HG03457 (cell line): ENCODE data around the gene NPM3.

Source experiments
- ATAC-seq: cut with Tn5 transposase; IDR thresholded peaks from one replicate; pipeline ENCODE4 v1.9.1; 2021; ENCODE audit warnings: moderate number of reproducible peaks; ENCODE audit not compliant: unreplicated experiment

NPM3 gene

DNA sequence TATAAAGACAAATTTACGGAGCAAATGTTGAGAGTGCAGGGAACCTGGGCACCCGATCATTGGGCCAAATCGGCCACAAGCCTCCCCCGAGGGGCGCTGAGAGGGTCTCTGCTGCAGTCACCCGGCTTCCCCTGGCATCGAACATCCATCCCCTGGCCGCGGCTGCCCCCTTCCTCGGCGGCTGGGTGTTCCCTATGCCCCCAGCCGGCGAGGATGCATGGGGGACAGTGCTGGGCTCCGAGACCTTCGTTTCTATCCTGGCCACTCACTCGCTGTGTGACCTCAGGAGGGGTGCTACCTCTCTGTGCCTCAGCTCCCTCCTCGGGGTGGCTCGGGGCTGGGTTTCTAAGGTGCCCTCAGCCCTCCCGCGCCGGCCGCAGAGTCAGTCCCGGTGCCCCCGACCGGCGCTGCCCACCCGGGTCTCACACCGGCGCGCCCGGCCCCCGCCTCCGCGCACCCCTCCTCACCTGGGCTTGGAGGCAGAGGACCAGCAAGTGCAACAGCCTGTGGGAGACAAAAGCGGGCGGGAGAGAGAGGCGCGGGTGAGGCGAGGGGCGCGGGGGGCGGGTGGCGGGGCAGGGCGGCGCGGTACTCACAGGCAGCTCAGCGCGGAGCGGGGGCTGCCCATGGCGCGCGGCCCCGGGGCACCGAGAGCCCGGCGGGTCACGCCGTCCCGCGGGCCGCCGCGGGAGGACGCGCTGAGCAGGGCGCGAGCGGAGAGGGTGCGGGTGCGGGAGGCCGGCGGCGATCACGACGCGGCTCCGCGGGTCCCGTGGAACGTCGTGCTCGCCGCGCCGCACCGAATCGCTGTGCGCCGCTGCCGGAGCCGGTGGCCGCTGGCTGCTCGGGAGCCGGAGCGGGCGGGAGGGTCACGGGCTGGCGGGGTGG is 7.7 kb downstream of the NPM3 start, which contains the start of gene FGF8:
Gene FGF8 (minus strand): TSS at position 842 of the 888 bp plus-strand sequence. CDS start 214 bp downstream, at position 628.
- no peak for ATAC-seq

DNA sequence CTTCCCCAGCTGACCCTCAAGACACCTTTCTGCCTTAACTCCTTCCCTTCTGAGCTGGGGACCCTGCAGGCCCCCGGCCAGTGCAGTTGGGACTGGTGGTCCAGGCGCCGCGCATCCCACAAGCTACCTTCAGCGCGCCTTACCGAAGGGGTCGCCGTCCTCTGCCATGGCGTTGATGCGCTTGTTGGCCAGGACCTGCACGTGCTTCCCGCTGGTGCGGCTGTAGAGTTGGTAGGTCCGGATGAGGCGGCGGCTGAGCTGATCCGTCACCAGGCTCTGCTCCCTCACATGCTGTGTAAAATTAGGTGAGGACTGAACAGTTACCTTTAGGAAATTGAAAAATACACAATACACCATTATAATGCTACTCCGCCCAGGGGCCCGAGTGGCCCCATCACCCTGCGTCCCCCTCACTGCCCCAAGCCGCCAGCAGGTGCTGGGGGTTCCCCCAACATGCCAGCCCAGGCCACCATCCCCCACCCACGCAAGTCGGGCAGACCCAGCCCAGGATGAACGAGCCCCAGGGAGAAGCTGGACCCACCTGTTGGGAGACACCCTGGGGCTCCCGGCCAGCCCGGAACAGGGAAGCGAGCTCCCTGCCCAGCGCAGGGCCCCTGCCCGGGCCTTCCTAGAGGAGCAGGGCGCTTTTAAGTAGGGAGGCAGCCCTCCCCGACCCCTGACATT is 8.5 kb downstream of the NPM3 start:
- ATAC-seq: no peak

DNA sequence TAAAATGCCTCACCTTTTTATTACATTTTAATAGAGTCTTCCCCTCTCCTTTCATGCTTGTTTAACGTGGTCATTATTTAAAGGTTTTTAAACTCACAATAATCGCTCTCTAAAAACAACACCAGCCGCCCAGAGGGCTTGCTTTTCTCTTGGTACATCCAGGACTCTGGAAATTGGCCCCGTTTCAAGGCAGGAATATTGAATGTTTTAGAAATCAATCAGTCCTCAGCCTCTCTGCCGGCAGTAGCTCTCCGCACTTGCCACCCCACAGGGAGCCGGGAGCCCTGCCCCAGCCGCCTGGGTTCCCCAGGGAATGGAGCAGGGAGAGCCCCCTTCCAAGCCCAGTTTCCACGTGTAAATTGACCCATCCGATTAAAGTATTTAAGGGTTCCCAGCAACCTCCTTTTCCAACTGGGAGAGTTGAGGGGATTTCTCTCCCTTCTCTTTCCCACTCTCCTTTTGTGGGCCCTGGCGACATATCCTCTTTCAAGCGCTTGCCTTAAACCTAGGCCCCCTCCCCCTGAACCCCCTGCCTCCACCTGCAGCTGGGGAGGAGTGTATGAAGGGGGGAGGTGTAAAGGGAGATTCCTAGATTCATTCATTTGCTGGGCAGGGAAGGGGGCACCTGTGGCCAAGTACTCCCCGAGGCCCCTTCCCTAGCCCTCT is 9.2 kb downstream of the NPM3 start:
- no peak for ATAC-seq

DNA sequence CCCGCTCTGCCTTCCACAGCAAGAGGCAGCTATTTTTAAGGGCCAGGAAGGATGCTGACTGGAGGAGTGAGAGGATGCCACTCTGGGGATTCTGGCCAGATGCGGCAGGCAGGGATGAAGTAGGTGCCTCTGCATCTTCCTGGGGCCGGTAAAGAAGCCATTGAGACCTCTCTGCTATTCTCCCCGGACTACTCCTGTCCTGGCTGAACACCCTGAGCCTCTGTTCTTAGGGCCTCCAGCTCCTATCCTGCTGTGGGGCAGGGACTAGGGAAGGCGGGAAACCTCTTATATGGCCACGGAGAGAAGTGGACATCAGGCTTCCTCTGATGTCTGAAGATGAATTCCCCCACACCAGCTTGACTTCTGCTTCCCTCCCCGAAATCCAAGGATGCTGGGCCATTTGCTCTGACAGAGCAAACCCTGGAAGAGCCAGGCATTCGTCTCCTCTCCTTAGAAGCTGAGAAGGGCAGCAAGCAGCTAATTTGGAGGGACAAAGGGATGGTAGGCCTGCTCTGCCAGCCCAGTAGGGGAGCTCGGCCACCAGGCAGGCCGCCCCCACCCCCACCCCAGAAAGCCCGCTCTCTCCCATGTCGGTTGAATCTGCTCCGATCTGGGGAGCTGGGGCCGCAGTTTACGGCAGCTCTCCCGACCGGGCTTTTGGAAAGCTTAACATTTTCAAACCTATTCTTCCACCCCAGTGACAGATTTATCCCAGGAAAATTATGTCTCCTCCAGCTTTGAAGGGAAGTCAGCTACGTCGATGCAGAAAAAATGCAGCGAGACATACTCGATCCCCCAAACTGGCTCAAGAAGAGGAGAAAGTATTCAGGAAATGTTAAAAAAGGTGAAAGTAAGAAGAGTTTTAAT is 10.1 kb downstream of the NPM3 start:
- ATAC-seq: no peak

DNA sequence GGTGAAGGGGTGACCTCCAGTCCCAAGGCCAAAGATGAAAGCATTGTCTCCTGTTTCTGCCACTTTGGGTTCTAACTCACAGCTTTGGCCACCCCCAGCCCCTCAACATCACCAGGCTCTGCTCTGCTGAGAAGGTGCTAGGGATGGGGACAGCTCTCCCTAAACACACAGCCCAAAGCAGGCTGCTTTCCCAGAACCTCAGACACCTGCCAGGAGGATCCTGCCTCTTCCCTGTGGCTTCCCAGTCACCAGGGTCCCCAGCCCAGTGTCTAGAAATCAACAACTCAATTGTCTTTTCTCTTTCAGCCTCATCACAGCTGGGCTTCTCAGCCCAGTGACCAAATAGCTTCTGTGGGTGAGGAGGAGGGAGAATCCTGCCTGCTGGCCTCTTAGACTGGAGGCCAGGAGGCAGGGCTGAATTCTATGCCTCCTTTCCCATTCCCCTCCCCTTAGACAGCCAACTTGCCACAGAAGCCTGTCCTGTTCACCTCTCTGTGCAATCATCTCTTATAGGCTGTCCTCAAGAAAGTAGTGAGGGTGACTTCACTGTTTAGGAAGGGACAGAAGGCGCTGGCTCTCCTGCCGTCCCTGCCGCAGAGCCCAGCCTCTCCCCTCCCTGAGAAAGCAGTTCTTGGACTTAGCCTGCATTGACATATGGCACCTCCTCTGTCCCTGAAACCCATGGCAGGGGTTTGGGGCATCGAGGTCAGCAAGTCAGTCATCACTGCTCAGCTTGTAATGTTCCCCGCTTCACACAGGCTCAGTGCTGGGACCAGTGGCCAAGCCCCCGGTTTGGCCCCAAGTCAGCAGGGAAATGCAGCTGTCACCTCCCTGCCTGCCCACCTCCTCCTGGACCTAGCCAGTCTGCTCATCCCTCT is 11.0 kb downstream of the NPM3 start:
- ATAC-seq: no peak

DNA sequence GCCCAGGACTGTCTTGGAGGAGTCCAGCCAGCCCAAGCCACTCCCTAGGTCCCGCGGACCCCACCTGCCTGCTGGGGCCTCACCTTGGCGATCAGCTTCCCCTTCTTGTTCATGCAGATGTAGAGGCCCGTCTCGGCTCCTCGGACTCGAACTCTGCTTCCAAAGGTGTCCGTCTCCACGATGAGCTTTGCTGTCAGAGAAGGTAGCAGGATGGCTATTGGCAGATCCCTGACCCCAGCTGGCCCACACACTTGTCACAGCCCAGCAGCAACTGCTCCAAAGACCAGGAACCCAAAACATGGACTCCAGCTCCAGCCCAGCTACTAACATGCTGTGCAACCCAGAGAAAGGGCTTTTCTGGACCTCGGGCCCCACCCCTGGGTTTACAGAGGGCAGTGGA is 11.9 kb downstream of the NPM3 start:
- no peak for ATAC-seq

DNA sequence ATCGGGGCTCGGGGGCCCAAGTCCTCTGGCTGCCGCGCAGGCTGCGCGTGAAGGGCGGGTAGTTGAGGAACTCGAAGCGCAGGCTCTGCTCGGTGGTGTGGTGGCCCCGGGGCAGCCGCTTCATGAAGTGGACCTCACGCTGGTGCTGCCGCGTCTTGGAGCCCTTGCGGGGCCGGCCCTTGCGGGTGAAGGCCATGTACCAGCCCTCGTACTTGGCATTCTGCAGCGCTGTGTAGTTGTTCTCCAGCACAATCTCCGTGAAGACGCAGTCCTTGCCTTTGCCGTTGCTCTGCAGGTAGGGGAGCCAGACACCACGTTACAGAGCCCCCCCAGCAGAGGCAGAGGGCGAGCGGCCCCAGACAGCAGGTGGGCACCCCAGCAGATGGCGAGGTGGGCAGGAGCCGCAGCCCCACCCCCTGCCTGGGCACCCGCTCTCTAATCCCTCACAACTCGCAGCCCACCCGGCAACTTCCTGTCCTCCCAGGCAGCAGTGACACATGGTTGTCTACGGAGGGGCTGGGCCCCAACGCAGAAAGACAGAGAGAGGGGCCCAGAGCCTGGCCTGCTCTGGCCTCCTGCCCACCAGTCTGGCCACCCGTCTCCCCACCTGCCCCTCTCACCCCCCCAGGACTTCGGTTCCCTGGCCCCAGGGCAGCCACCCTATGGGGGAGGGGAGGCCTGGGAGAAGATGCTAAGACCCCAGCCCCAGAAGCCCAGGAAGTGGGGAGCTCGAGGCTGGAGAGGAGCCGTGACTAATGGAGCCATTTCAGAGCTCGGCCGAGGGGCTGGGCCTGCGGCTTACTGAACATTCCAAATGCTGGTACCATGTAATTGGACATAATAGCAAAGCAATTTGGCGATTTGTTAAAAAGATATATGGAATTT is 12.7 kb downstream of the NPM3 start:
- no peak for ATAC-seq

DNA sequence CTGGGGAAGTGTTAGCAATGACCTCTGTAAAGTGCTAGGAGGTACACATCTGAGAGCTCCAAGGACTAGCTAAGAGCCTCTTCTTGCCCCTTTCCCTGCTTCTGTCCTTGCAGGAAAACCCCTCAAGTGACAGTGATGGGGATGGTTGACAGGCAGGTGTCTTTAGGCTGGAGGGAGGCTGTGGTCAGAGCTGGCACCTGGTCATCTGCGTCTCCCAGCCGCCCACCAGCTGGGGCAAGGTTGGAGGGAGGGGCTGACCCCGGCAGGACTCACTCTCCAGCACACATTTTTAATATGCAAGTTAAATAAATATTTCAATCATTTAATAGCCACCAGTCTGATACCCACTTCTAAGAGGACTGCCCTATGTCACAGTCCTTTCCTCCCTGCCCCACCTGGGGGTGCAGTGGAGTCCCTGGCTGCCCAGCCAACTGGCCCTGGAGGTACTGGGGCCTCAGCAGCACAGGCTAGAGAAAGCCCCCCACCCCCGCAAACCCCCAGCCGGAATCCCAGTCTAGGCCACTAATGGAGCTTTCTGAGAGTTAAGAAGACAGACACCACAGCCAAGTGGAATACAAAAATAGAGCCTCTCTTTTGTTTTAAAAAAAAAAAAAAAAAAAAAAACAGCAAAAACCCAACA is 13.6 kb downstream of the NPM3 start:
- ATAC-seq: no peak

DNA sequence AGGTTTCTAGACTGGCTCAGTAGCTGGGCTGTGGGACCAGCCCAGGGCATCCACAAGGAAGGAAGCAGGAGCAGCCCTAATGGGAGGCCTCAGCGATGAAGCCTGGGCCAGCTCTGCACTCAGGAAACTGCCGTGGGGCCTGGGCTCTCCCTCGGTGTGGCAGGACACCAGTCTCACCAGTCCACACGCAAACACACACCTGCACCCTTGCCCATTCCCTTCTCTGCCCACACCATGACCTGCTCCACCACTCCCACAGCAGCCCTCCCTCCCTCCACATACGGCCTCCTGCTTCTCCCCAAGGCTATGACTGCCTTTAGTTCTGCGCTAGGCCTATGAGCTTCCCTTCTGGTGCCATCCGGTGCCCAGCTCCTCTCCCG is 14.5 kb downstream of the NPM3 start:
- ATAC-seq: no peak

DNA sequence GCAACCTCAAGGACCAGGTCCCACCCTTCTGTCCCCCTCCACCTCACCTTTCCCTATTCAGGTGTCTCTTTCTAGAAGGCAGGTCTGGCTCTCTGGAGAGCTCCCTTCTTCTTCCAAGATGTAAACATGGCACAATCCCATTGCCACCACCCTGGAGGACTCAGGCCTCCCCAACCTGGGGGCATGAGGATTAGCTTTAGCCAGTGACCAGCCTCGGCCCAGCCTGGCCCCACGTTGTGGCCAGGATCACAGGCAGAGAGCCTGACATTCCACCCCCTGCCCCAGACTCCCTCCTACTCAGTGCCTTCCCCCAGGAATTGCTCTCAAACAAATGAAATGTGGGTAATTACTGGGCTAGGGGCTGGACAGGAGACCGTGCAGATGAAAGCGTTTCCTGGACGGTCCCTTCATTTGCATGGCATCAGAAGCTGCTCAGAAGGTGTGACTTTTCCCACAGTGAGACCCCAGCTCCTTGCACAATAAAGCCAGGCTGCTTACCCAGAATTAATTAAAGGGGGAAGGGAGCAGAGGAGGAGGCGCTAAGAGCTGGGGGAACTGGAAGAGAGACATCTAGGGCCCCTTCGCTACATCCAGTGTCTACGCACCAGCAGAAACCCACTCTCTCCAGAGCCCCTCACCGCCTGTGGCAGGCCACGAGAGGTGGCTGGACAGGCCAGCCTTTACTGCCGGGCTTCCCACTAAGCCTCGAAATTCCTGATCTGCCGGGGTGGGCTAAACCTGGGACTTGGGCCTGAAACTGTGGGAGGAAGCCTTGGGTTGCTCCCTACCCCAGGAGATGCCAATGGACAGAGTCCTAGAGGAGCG is 15.1 kb downstream of the NPM3 start:
- ATAC-seq: no peak

DNA sequence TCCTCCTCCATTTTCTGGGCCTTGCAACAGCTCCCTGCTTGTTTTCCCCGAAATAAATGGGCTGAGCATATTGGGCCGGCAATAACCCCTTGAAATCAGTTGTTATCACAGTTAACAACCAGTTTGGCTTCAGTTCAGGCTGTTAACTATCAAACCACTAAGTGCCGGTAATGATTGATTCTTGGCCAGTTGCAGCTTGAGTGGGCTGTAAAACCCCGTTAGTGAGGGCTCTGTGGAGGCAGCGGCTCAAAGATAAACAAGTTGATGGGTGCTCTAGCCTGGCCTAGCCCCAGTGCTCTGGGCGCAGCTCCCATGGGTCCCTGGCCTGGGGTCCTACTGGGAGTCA is 15.7 kb downstream of the NPM3 start:
- ATAC-seq: no peak

DNA sequence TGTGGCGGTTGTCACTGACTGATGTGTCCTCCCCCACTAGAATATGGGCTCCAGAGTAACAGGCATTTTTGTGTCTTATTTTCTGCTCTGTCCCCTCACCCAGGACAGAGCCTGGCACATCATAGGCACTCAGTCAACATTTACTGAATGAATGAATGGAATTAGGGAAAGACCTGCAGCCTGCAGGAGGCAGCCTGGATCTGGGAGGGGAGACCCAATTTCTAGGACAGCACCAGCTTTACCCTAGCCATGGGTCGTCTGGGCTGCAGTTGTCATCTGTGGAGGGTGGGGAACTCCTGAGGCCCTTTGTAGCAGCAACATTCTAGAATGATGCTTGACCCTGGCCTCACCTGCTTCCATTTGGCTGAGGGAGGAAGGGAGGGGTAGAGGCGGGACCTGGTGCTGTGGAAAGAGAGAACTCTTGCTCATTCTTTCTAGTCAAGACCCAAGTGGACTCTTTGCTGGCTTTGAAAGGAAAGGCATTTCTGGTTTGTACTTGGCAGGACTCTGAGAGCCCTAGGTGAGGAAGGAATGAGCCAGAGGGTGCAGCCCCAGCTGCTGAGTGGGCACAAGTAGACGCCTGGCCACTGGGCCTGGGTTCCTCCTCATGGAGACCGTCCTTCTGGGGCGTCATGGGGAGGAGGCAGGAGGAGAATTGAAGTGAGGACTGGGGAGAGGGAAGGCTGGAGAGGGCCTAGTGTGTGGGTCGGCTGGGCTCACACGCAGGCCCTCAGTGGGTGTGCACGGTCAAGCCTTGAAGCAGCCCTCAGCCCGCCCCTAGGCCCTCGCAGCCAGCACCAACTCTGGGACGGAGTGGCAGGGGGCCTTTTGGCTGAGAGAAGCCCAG is 16.3 kb downstream of the NPM3 start:
- ATAC-seq: no peak

DNA sequence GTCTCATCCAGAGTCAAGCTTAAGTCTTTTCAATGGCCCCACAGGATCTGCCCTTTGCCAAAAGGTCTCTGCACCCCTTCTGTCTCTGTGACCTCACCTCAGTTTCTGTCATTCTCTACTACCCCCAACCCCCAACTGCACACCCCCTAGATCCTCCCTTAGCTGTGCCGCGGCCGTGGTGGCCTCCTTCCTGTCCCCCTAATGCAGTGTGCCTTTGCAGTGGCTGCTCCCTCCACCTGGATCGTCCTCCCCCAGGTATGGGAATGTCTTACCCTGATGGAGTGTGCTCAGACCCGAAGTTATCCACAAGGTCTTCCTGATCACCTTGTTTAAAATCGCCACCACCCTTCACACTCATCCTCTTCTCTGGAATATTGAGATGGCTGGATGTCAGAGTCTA is 16.9 kb downstream of the NPM3 start:
- ATAC-seq: no peak

DNA sequence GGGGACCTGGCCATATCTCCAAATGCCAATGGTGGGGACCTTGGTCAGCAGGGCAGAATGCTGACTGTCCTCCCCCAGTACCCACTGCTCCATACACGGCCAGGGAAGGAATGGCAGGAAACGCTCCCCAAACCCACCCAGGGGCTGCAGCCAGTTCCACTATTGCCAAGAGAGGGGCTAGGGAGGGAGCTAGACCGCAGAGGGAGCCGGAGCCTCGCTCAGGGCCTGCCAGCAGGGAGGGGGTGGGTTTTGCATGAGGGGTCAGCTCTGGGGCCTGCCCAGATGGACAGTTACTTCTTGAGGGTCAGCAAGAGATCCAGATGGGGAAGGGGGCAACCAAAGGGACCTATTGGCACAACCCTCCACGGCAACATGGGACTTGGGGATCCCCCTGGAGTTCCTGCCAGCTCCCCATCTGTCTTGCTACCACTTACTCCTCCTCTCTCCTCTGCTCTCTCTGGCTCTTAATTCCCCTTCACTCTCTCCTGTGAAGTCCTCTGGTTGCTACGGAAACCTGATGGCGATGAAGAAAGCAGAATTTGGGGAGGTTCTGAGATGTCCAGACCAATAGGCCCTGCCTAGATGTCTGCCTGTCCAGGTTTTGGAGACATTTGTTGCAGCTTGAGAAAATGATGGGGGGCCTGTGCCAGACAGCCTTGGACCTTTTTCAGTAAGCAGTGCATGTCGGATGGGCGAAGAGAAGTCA is 20.0 kb downstream of the NPM3 start:
- ATAC-seq: no peak

DNA sequence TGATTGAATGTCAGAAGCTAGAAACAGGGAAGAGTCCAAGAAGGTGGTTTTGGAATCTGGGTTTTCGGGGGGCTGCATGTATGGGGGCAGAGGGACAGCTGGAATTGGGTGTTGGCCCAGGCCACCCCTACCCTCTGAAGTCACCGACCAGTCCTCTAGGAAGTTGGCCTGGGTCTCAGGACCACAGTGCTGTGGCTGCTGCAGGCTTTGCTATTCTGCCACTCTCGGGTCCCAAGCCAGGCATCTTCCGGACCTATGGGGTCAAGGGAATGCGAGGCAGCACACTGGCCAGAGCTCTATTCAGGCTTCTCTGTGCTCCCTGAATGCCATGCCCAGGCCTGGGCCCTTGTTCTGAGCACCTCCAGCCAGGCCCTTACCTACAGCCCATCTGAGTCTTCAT is 20.5 kb downstream of the NPM3 start:
- no peak for ATAC-seq

DNA sequence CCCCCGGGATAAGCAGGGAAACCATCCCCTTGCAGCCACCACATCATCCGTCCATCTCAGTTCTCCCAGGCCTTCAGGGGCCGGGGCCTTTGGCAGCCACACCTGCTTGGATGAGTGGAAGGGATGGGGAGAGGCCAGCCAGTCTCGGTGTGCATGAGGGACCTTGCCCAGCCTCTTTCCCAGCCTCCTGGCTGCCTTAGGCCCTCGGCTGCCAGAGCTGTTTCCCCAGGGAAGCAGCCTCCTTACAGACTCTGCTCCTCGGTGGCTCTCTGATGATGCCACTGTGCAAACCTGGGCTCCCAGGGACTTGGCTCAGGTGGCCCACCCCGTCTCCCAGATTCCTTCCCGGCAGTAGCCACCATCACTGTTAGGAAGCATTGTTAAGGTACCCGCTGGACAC is 22.0 kb downstream of the NPM3 start:
- no peak for ATAC-seq
